Spleen (tissue), 7 donors: Measurements from ENCODE around the gene LYZL1.

Experiments
- CTCF ChIP-seq, 11 experiments: fragments of 200-600 bp in 7 of 11; fragments of 450-650 bp in 4 of 11; sonication (generic) in 4 of 11; IDR thresholded peaks in 8 of 11; conservative IDR thresholded peaks in 3 of 11; 1 replicate in 7 of 11; 2 replicates in 4 of 11; pipeline versions ENCODE4 v1.4.0 to v1.8.0; 2016 to 2021; ENCODE audit warnings: antibody characterized with exemption in 11 of 11, inconsistent platforms in 4 of 11, mild to moderate bottlenecking in 1 of 11
- POLR2A ChIP-seq, 3 donors: fragments of 450-650 bp; IDR thresholded peaks; one replicate each; pipeline ENCODE4 v1.5.1; 2017; ENCODE audit warnings: antibody characterized with exemption in 3 of 3, mild to moderate bottlenecking in 1 of 3
- POLR2AphosphoS5 ChIP-seq, 3 donors: sonication (generic); formaldehyde crosslinking; IDR thresholded peaks; one replicate each; pipeline ENCODE4 v1.5.1; 2017; ENCODE audit warnings: antibody characterized with exemption in 3 of 3
- donor health status: DM: no; HTN: no; CAD: no; lungs with moderate emphysema.
- donor health status: DM: no; HTN: no; CAD: no.
- donor health status: DM: no; HTN: no; CAD: no.

- TF ChIP-seq CTCF (IDR thresholded peaks at IDR 0.05 in 8 of 11, conservative IDR thresholded peaks at IDR 0.05 in 3 of 11) = no peak
- TF ChIP-seq POLR2AphosphoS5 (IDR thresholded peaks at IDR 0.05) = no peak
- no peak for TF ChIP-seq POLR2A (IDR thresholded peaks at IDR 0.05)
Observed at GRCh38 chr10:29253690-29254029, 35.2 kb upstream of the LYZL1 start.
